Tibial nerve (tissue), 3 donors: ENCODE measurements around the gene ZMAT1.

Experiments
- POLR2A ChIP-seq, 2 donors: fragments of 450-650 bp; IDR thresholded peaks; one replicate each; pipeline ENCODE4 v1.6.1; 2017; ENCODE audit warnings: antibody characterized with exemption in 2 of 2, mild to moderate bottlenecking in 2 of 2, moderate library complexity in 2 of 2
- TF ChIP-seq, protein P1 (sequence below), 5 experiments: fragments of 200-600 bp in 3 of 5; fragments of 450-650 bp in 2 of 5; sonication (generic) in 3 of 5; IDR thresholded peaks; one replicate each; pipeline ENCODE4 v1.5.1; 2016 to 2019; ENCODE audit warnings: antibody characterized with exemption in 5 of 5, mild to moderate bottlenecking in 3 of 5, moderate library complexity in 2 of 5

DNA sequence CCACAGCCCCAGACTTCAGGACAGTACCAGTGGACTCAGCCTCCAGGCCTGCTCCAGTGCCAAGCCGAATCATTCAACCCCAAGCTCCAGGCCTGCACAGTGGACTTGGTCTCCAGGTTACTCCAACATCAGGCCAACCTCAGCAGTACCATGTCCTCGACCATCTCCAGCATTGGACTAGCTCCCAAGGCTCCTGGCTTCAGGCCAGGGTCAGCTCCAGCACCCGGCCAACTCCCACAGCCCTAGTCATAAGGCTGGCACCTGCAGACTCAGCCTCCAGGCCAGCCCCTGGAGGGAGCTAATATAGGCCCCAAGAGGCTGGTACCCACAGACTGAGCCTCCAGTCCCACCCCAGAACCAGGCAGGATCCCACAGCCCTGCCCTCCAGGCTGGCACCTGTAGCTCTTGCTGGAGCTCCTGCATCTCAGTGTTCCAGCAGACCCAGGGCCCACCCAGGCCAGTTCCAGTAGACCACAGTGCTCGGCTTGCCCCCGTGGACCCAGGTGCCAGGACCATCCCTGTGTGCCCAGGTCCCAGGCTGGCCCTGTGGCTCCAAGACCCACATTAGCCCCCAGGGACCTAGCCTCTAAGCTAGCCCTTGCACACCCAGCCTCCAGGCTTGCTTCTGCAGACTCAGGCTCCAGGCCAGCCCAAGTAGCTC, 25.6 kb downstream of the ZMAT1 start:
- TF ChIP-seq, protein P1, sequence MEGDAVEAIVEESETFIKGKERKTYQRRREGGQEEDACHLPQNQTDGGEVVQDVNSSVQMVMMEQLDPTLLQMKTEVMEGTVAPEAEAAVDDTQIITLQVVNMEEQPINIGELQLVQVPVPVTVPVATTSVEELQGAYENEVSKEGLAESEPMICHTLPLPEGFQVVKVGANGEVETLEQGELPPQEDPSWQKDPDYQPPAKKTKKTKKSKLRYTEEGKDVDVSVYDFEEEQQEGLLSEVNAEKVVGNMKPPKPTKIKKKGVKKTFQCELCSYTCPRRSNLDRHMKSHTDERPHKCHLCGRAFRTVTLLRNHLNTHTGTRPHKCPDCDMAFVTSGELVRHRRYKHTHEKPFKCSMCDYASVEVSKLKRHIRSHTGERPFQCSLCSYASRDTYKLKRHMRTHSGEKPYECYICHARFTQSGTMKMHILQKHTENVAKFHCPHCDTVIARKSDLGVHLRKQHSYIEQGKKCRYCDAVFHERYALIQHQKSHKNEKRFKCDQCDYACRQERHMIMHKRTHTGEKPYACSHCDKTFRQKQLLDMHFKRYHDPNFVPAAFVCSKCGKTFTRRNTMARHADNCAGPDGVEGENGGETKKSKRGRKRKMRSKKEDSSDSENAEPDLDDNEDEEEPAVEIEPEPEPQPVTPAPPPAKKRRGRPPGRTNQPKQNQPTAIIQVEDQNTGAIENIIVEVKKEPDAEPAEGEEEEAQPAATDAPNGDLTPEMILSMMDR (IDR thresholded peaks at IDR 0.05) = no peak
- no peak for TF ChIP-seq POLR2A (IDR thresholded peaks at IDR 0.05)
